ENCODE results near the gene SUMO1.

Gene SUMO1

GRCh38 chr2:202194418-202194817, 44.0 kb downstream of the SUMO1 start:
- DNase-seq: no peak

GRCh38 chr2:202193881-202194353, 44.5 kb downstream of the SUMO1 start:
- DNase-seq: no peak

DNA sequence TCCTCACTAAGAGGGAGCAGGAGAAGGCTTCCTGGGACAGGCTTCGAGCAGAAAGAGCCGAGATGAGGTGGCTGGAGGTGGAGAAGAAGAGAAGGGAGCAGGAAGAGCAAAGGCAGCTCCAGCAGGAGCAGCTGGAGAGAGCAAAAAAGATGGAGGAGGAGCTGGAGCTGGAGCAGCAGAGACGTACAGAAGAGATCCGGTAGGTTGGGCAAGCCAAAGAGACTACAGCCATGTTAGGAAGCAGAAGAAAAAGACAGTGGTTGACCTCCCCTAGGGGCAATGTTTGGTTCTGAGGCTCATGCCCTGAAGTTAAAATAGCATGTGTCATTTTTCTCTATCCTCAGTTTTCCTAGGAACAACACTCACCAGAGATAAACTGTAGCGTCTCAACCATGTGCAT, 45.1 kb downstream of the SUMO1 start:
- DNase-seq: no peak

- no peak for DNase-seq
Measured at GRCh38 chr2:202187570-202187969, 50.8 kb downstream of the SUMO1 start.

DNA sequence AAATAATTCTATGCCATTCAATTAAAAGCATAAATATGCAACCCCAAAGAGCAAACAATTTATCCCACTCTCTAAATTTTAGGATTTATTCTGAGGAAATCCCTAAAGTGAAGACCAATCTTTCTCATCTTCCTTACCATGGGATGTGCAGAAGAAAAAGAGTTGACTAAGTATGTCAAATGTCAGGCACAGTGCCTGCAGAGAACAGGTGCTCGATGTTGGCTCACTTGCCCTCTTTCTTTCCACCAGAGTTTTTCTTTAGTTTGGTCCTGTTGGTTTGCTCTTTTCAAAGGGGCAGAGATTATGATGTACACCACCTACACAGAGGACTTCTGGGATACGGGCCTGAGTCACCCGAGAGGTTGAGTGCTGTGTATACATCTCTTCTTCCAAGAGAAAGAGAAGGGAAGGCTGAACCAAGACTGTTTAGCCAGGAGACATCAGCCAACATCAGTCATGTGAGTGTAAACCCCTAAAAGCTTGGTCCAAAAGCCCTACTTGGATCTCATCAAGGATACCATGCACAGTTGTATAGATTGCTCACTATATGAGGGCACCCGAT, 51.7 kb downstream of the SUMO1 start:
- no peak for DNase-seq

- DNase-seq: no peak
Measured at GRCh38 chr2:202185156-202185555, 53.2 kb downstream of the SUMO1 start.

- DNase-seq: no peak
Measured at GRCh38 chr2:202184557-202184956, 53.8 kb downstream of the SUMO1 start.

DNA sequence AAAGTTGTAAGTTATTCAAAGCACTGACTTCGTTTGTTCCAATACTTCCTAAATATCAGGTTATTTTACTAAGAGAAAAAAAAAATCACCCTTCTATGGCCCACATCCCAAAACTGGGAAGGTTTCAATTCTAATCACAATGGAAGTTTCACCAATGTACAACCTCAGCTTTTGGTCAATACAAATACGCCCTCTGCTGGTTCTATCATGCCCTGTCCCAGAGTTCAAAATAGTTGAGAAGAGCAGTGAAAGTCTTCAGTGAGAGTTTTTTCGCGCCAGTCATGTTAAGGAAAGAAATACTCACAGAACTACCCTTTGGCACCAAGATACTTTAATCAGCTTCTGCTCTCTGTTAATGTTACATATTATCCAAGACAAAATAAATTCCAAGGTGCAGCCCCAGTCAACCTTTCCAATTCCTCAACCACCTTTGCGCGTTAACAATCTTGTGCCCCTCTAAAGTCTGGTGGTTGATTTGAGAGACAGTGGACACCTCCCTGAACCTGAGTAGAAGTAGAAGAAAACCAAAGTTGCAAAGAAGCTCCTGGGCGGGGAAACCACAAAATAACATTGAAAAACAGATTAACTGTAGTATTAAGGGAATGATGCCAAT, 59.9 kb downstream of the SUMO1 start:
- peak; percentile 59 for DNase-seq

- DNase-seq: peak; percentile 36
Measured at GRCh38 chr2:202172439-202173211, 65.8 kb downstream of the SUMO1 start.

- DNase-seq: peak; percentile 30
Measured at GRCh38 chr2:202171241-202171825, 67.1 kb downstream of the SUMO1 start.

DNA sequence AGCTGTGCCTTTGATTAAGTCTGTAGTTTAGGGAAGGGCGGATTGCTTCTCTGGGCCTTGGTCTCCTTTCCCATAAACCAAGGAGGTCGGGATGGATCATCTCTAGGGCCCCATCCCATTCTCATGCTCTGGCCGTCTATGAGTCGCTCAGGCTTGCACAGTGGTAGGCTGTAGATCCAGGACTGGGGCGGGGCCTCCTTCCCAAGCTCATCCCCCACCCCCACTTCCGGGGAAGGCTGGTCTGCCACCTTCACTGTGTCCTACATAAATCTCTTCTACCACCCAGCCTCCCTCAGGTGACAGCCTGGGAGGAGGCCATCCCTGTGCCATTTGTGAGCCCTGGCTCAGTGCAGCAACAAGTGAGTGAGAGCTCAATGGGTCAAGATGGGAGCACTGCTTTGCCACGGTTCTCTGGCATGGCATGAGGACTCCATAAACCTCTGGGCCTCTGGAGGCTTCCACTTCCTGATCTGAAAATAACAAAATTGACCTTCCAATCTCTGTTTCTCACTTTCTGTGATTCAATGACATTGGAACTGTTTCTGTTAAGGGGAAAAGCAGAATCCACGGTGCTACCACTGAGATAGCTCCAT, 68.5 kb downstream of the SUMO1 start:
- no peak for DNase-seq

DNA sequence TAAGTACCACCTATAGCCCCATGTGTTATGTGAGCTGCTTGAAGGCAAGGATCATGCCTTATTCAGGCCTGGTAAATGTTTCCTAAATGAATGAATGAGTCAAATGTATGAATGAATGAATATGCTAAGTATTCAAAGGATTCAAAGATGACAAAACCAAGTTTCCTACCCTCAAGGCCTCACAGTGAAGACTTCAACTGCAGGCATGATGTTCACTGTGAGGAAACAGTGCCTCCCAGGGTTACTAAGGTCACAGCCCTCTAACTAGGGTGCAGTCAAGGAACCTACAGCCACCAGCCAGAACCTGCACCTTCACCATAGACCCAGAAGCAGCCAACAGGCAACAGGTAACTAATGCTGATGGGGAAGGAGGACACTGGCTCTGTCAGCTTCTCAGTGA, 69.3 kb downstream of the SUMO1 start:
- no peak for DNase-seq

DNA sequence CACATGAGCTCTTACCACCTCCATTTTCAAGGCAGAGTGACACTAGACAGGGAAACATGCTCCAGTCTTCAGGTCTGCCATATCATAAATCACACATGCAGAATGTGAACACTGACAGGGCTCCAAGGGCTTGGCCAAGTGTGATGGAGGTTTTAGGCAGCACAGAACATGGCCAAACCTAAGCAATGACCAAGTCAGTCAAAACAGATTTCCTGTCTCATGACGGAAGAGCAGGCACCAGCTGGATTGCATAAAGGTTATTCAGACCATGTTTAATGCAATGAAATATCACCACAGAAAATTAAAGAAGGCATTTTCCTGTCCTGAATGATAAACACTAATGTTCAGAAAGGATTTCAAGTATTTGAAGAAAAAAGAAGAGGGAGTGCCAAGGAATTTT, 72.5 kb downstream of the SUMO1 start:
- no peak for DNase-seq

DNA sequence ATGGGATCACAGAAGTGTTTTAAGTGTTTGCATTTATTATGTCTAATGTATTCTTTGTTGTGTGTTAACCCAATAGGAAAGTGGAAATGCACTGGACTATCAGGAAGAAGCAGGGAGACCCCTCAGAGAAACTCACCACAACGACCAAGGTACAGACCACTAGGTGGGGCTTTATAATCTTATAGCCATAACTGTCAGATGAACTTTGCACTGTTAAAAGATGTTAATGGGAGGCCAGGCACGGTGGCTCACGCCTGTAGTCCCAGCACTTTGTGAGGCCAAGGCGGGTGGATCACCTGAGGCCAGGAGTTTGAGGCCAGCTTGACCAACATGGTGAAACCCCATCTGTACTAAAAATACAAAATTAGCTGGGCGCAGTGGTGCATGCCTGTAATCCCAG, 73.2 kb downstream of the SUMO1 start:
- DNase-seq: no peak

GRCh38 chr2:202164411-202164810, 74.0 kb downstream of the SUMO1 start:
- DNase-seq: no peak

- no peak for DNase-seq
Measured at GRCh38 chr2:202161151-202161835, 77.1 kb downstream of the SUMO1 start.

GRCh38 chr2:202158796-202159195, 79.6 kb downstream of the SUMO1 start:
- DNase-seq: no peak

DNA sequence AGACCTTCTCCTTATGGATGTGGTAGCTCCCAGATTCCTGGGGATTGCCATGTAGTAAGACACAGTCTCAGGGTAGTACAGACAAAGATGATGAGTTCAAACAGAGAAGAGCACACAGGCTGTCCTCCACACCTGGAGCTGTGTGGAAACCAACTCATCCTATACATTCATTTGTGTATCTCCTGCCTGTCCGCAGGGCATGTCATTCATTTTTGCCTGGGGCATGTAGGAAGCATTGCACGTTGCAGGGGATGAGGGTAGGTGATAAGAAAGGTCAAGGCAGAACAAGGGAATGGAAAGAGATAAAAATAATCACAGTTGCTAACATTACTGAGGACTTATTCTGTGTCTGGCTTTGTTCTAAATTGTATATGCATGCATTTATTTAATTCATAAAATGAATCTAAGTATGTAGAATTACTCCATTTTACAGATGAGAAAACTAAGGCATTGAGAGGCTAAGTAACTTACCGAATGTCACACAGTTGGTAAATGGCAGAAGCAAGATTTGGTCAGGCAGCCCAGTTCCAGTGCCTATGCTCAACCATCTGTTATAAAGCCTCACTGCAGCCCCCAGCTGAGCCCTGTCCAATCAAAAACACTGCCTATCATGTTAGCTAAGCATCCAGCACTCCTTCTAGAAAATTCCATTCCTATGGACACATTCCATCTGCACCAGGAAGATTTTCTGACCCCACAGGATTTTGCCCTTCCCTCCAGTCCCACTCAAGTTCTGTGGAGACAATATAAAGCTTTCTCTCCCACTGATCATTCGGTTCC, 81.0 kb downstream of the SUMO1 start:
- no peak for DNase-seq

Measured in activated CD4-positive, alpha-beta T cell treated with anti-CD3 and anti-CD28 coated beads for 48 hours (primary cell).